ENCODE results near the gene PARP11.

The PARP11 gene

GRCh38 chr12:3838076-3838475 lies 35.1 kb downstream of the PARP11 start:
- H3K9ac ChIP-seq (ENCODE audit: low read depth, low read length), result no peak overlapping the region

DNA sequence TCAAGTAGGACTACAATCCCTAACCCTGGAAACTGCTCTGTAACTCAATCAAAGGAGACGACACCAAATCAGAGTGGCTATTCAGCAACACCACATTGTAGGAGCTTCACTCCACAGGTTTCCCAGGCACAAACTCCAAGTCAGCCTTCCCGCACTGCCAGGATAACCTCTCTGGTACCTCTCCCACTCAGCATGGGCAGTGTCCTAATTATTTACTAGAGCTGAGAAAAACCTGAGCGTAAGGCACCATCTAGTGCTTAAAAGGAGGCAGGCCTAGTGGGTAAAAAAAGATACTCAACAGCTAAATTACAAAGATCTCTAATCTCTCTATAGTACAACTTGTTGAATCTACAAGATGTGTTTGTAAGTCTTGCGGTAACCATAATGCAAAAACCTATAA lies 36.1 kb downstream of the PARP11 start:
- no peak overlapping the region for H3K4me3 ChIP-seq (ENCODE audit: low read depth, low read length)
- no peak overlapping the region for H3K9ac ChIP-seq (ENCODE audit: low read depth, low read length)
- no peaks in the 10 kb centered on the region for H3K36me3 ChIP-seq (ENCODE audit: control insufficient read depth, insufficient read depth, low read length)
- peaks cover 4% of the 10 kb centered on the region for H3K4me1 ChIP-seq (ENCODE audit: control insufficient read depth, insufficient read depth, low read length)
- no peaks in the 10 kb centered on the region for H3K9me3 ChIP-seq (ENCODE audit: control insufficient read depth, insufficient read depth, low read length)
- H3K27me3 ChIP-seq (ENCODE audit: control insufficient read depth, insufficient read depth, low read length), result no peaks in the 10 kb centered on the region

More at GRCh38 chr12:3838076-3838475, 35.1 kb downstream of the PARP11 start:
- Histone ChIP-seq H3K9me3 (ENCODE audit: control insufficient read depth, insufficient read depth, low read length) (no peaks in the 10 kb centered on the region), H3K4me1 (ENCODE audit: control insufficient read depth, insufficient read depth, low read length) (peaks cover 4% of the 10 kb centered on the region), H3K4me3 (ENCODE audit: low read depth, low read length) (no peak overlapping the region), H3K36me3 (ENCODE audit: control insufficient read depth, insufficient read depth, low read length) (no peaks in the 10 kb centered on the region), H3K27me3 (ENCODE audit: control insufficient read depth, insufficient read depth, low read length) (no peaks in the 10 kb centered on the region)

DNA sequence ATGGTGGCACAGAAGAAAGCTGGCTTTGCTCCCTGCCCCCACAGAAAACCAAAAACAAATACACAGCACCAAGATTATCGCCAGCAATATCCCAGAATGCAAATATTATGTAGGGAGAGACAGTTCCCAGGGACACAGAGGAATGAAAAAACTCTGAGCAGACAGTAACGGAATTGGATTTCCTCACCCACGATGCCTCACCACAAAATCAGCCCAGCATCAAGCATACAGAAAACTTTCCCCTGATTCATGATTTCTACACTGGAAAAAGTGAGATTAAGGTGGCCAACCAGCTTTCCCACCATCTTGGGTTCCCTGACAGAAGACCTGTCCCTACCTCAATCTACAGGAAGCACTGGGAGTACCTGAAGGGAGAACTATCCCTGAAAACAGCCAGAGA lies 36.6 kb downstream of the PARP11 start:
- Histone ChIP-seq H3K9ac (ENCODE audit: low read depth, low read length) (no peak overlapping the region), H3K4me3 (ENCODE audit: low read depth, low read length) (no peak overlapping the region), H3K9me3 (ENCODE audit: control insufficient read depth, insufficient read depth, low read length) (no peaks in the 10 kb centered on the region), H3K27me3 (ENCODE audit: control insufficient read depth, insufficient read depth, low read length) (no peaks in the 10 kb centered on the region), H3K4me1 (ENCODE audit: control insufficient read depth, insufficient read depth, low read length) (peaks cover 4% of the 10 kb centered on the region), H3K36me3 (ENCODE audit: control insufficient read depth, insufficient read depth, low read length) (no peaks in the 10 kb centered on the region)

DNA sequence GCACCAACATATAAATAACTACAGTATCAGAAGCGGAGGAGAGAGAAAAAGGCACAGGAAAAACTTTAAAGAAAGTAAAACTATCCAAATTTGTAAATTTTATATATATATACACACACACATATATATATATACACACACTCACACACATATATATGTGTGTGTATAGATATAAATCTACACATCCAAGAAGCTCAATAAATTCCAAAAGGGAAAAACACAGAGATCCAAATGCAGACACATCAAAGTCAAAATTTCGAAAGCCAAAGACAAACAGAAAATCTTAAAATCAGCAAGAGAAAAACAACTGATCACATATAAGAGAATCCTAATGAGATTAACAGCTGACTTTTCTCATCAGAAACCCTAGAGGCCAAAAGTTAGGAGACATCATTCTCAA lies 37.3 kb downstream of the PARP11 start:
- peaks cover 4% of the 10 kb centered on the region for H3K4me1 ChIP-seq (ENCODE audit: control insufficient read depth, insufficient read depth, low read length)
- no peak overlapping the region for H3K9ac ChIP-seq (ENCODE audit: low read depth, low read length)
- H3K36me3 ChIP-seq (ENCODE audit: control insufficient read depth, insufficient read depth, low read length), result no peaks in the 10 kb centered on the region
- H3K27me3 ChIP-seq (ENCODE audit: control insufficient read depth, insufficient read depth, low read length), result no peaks in the 10 kb centered on the region
- H3K9me3 ChIP-seq (ENCODE audit: control insufficient read depth, insufficient read depth, low read length), result no peaks in the 10 kb centered on the region
- no peak overlapping the region for H3K4me3 ChIP-seq (ENCODE audit: low read depth, low read length)

DNA sequence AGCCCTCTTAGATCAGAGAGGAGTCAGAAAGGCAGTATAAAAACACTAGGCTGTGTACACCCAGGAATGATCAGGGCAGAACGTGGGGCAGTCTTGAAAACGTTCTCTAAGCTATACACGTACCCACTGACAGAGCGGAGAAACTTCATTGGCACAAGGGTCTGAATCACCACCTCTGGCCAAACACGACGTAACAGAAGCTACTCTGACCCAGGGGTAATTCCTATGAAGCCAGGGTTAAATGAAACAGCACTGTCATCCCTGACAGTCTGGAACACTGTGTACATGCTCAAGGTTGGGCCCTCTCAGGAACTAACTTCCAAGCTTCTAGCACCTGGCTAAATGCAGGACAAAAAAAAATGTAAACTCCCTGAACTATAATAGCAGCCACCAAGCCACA lies 38.4 kb downstream of the PARP11 start:
- Histone ChIP-seq H3K9ac (ENCODE audit: low read depth, low read length) (no peak overlapping the region), H3K27me3 (ENCODE audit: control insufficient read depth, insufficient read depth, low read length) (no peaks in the 10 kb centered on the region), H3K4me3 (ENCODE audit: low read depth, low read length) (no peak overlapping the region), H3K9me3 (ENCODE audit: control insufficient read depth, insufficient read depth, low read length) (no peaks in the 10 kb centered on the region), H3K36me3 (ENCODE audit: control insufficient read depth, insufficient read depth, low read length) (no peaks in the 10 kb centered on the region), H3K4me1 (ENCODE audit: control insufficient read depth, insufficient read depth, low read length) (peaks cover 4% of the 10 kb centered on the region)

DNA sequence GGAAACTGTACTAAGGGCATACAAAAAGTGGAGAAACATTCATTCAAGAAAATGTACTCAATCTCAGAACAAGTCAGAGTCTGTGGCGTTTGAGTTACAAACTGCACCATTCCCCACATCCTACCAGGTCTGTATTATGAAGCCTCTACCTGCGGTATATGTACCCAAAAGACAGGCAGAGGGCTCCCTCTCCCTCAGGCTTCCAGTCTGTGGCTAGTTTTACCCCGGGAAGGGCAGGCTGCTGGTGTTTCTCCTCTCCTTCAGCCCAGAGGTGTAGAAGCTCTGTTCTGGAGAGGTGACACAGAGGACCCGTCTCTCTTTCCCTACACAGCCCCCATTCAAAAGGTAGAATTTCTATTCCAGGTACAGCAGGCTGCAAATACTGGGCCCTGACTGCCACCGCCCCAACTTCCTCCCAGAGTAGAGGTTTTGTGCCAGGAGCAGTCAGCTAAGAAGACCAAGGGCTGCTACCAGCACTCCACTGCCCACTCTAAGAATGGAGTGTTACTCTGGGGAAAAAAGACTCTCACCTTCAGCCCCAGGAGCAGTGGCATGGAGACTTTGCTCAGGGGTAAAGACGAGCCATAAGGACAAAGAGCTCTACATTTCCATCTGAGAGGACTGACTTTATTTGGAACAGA lies 39.4 kb downstream of the PARP11 start:
- peaks cover 4% of the 10 kb centered on the region for H3K4me1 ChIP-seq (ENCODE audit: control insufficient read depth, insufficient read depth, low read length)
- no peak overlapping the region for H3K9ac ChIP-seq (ENCODE audit: low read depth, low read length)

GRCh38 chr12:3832738-3833137 lies 40.5 kb downstream of the PARP11 start:
- Histone ChIP-seq H3K4me3 (ENCODE audit: low read depth, low read length) (no peak overlapping the region), H3K9ac (ENCODE audit: low read depth, low read length) (no peak overlapping the region), H3K36me3 (ENCODE audit: control insufficient read depth, insufficient read depth, low read length) (no peaks in the 10 kb centered on the region), H3K27me3 (ENCODE audit: control insufficient read depth, insufficient read depth, low read length) (no peaks in the 10 kb centered on the region), H3K9me3 (ENCODE audit: control insufficient read depth, insufficient read depth, low read length) (no peaks in the 10 kb centered on the region), H3K4me1 (ENCODE audit: control insufficient read depth, insufficient read depth, low read length) (peaks cover 4% of the 10 kb centered on the region)

More for the DNA sequence above, 39.4 kb downstream of the PARP11 start:
- no peaks in the 10 kb centered on the region for H3K27me3 ChIP-seq (ENCODE audit: control insufficient read depth, insufficient read depth, low read length)
- no peak overlapping the region for H3K4me3 ChIP-seq (ENCODE audit: low read depth, low read length)
- H3K36me3 ChIP-seq (ENCODE audit: control insufficient read depth, insufficient read depth, low read length), result no peaks in the 10 kb centered on the region
- no peaks in the 10 kb centered on the region for H3K9me3 ChIP-seq (ENCODE audit: control insufficient read depth, insufficient read depth, low read length)

DNA sequence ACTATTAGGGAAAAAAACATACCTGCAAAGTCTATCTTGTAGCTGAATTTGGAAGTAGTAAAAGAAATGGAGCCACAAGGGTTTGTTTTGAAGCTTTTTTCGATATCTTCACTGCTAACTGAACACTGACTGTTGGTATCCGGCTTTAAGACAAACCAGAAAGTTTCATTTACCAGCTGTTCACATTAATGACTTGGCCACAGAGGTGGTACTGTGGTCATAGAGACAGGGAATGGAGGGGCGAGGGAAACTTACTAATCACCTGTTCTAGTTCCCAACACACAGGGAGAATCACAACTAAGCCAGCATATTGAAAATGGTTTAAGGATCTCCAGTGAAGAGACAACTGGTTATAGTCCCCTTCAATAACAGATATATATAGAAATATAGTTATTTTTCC lies 44.3 kb downstream of the PARP11 start:
- H3K9ac ChIP-seq (ENCODE audit: low read depth, low read length), result no peak overlapping the region
- no peak overlapping the region for H3K4me3 ChIP-seq (ENCODE audit: low read depth, low read length)
- H3K9me3 ChIP-seq (ENCODE audit: control insufficient read depth, insufficient read depth, low read length), result no peaks in the 10 kb centered on the region
- no peaks in the 10 kb centered on the region for H3K27me3 ChIP-seq (ENCODE audit: control insufficient read depth, insufficient read depth, low read length)
- peaks cover 2% of the 10 kb centered on the region for H3K4me1 ChIP-seq (ENCODE audit: control insufficient read depth, insufficient read depth, low read length)
- no peaks in the 10 kb centered on the region for H3K36me3 ChIP-seq (ENCODE audit: control insufficient read depth, insufficient read depth, low read length)

- no peaks in the 10 kb centered on the region for H3K4me1 ChIP-seq (ENCODE audit: control insufficient read depth, insufficient read depth, low read length)
- no peak overlapping the region for H3K4me3 ChIP-seq (ENCODE audit: low read depth, low read length)
- no peaks in the 10 kb centered on the region for H3K9me3 ChIP-seq (ENCODE audit: control insufficient read depth, insufficient read depth, low read length)
- H3K36me3 ChIP-seq (ENCODE audit: control insufficient read depth, insufficient read depth, low read length), result no peaks in the 10 kb centered on the region
- H3K27me3 ChIP-seq (ENCODE audit: control insufficient read depth, insufficient read depth, low read length), result no peaks in the 10 kb centered on the region
- H3K9ac ChIP-seq (ENCODE audit: low read depth, low read length), result no peak overlapping the region
These were observed 45.7 kb downstream of the PARP11 start for GRCh38 chr12:3827301-3828000.

DNA sequence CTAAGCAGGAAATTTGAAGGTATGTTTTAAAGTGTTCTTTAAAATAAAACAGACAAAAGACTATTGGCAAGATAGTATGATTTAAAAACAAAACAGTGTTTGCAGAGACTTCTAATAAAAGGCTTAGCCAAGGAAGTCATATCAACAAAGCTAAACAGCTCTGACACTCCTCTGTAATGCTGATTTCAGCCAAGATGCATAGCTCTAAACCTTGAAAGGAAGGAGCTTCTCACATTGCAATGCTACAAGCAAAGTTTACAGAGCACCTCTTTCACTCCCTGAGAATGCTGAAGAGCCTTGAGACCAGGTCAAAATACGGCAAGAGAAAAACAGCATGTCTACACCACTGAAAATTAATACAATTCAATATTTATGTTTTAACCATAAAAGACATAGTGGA lies 51.8 kb downstream of the PARP11 start:
- Histone ChIP-seq H3K36me3 (ENCODE audit: control insufficient read depth, insufficient read depth, low read length) (no peaks in the 10 kb centered on the region), H3K4me1 (ENCODE audit: control insufficient read depth, insufficient read depth, low read length) (peaks cover 14% of the 10 kb centered on the region), H3K4me3 (ENCODE audit: low read depth, low read length) (peak overlapping the region; percentile 10), H3K9ac (ENCODE audit: low read depth, low read length) (no peak overlapping the region), H3K9me3 (ENCODE audit: control insufficient read depth, insufficient read depth, low read length) (no peaks in the 10 kb centered on the region), H3K27me3 (ENCODE audit: control insufficient read depth, insufficient read depth, low read length) (no peaks in the 10 kb centered on the region)

DNA sequence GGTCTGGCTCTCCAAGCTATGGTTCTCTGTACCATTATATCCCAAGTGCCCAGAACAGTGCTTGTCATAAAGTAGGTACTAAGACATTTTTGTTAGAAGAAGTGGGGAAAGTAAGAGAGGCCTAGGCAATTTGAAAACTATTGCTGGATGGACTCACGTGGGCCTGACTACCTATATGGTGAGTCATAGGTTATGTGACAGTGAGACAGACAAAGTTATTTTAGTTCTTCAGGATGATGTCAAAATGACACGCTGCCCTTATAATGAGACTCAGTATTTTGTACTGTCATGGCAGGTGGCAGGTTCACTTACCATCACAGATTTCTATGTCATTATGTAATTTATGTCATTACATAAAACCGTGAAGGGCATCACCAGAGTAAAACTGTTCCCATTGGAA lies 53.1 kb downstream of the PARP11 start:
- Histone ChIP-seq H3K9me3 (ENCODE audit: control insufficient read depth, insufficient read depth, low read length) (no peaks in the 10 kb centered on the region), H3K9ac (ENCODE audit: low read depth, low read length) (no peak overlapping the region), H3K4me1 (ENCODE audit: control insufficient read depth, insufficient read depth, low read length) (peaks cover 16% of the 10 kb centered on the region), H3K4me3 (ENCODE audit: low read depth, low read length) (no peak overlapping the region), H3K27me3 (ENCODE audit: control insufficient read depth, insufficient read depth, low read length) (no peaks in the 10 kb centered on the region), H3K36me3 (ENCODE audit: control insufficient read depth, insufficient read depth, low read length) (no peaks in the 10 kb centered on the region)

DNA sequence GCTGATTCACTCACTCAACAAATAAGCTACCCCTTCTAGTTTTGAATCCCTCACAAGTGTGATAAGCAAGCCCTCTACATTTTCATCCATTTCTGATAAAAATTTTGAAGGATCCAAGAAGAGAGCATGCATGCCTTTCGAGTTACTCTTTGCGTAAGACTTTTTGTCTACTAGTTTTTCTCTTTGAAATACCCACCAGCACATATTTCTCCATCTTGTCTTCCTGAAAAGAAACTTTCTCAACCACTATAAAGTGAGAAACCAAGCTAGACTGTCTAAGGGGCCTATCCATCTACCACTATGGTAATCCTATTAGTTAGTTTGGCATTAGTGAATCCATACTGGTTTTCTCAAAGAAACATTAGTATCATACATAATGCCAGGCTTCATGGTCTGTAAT lies 56.9 kb downstream of the PARP11 start:
- H3K4me3 ChIP-seq (ENCODE audit: low read depth, low read length), result no peak overlapping the region
- no peak overlapping the region for H3K9ac ChIP-seq (ENCODE audit: low read depth, low read length)
- H3K4me1 ChIP-seq (ENCODE audit: control insufficient read depth, insufficient read depth, low read length), result peaks cover 11% of the 10 kb centered on the region
- H3K9me3 ChIP-seq (ENCODE audit: control insufficient read depth, insufficient read depth, low read length), result no peaks in the 10 kb centered on the region
- H3K27me3 ChIP-seq (ENCODE audit: control insufficient read depth, insufficient read depth, low read length), result no peaks in the 10 kb centered on the region
- no peaks in the 10 kb centered on the region for H3K36me3 ChIP-seq (ENCODE audit: control insufficient read depth, insufficient read depth, low read length)

All from iPS-15b (cell line).